NT2/D1 (cell line): ENCODE results near the gene BEGAIN.

Experiments used
- DNase-seq: peaks from one replicate; pipeline ENCODE4 v3.0.0-alpha.2; 2011; ENCODE audit warnings: low read depth, low spot score
- H3K27me3 ChIP-seq: 2 replicates; pipeline ENCODE4 v1.6.0; 2011; ENCODE audit warnings: mild to moderate bottlenecking; ENCODE audit not compliant: insufficient read length, insufficient read depth
- H3K36me3 ChIP-seq: 2 replicates; pipeline ENCODE4 v1.6.1; 2011; ENCODE audit warnings: mild to moderate bottlenecking, low read length, mixed read lengths; ENCODE audit not compliant: insufficient read depth, insufficient read length
- H3K4me1 ChIP-seq: 2 replicates; pipeline ENCODE4 v1.5.1; 2011; ENCODE audit not compliant: insufficient read depth, insufficient read length
- H3K4me3 ChIP-seq: 2 replicates; pipeline ENCODE4 v1.5.1; 2011; ENCODE audit warnings: low read depth; ENCODE audit not compliant: insufficient read length
- H3K9ac ChIP-seq: 2 replicates; pipeline ENCODE4 v1.6.0; 2011; ENCODE audit warnings: low read depth; ENCODE audit not compliant: insufficient read length
- H3K9me3 ChIP-seq: 2 replicates; pipeline ENCODE4 v1.5.1; 2011; ENCODE audit warnings: mild to moderate bottlenecking, low read length; ENCODE audit not compliant: insufficient read depth
- SUZ12 ChIP-seq: IDR thresholded peaks from 2 replicates; pipeline ENCODE4 v1.6.1; 2011; ENCODE audit not compliant: insufficient read length, insufficient read depth; ENCODE audit errors: extremely low read depth
- YY1 ChIP-seq: IDR thresholded peaks from 2 replicates; pipeline ENCODE4 v1.6.1; 2011; ENCODE audit not compliant: insufficient read length, insufficient read depth
- ZNF274 ChIP-seq: IDR thresholded peaks from 2 replicates; pipeline ENCODE4 v1.6.1; 2011; ENCODE audit warnings: mild to moderate bottlenecking, low read depth, low read length

BEGAIN gene

GRCh38 chr14:100494645-100495044 is 92.6 kb downstream of the BEGAIN start:
- no peaks in the 10 kb centered on the region for H3K27me3 ChIP-seq
- no peak for DNase-seq
- no peak overlapping the region for H3K4me3 ChIP-seq
- TF ChIP-seq ZNF274 (no peak), SUZ12 (no peak), YY1 (no peak)
- H3K9me3 ChIP-seq: no peaks in the 10 kb centered on the region
- no peak overlapping the region for H3K9ac ChIP-seq
- no peaks in the 10 kb centered on the region for H3K36me3 ChIP-seq
- H3K4me1 ChIP-seq: no peaks in the 10 kb centered on the region

- no peak for TF ChIP-seq ZNF274
- TF ChIP-seq YY1: no peak
- TF ChIP-seq SUZ12: no peak
- DNase-seq: no peak
- H3K9ac ChIP-seq: no peak overlapping the region
- peaks cover 3% of the 10 kb centered on the region for H3K4me1 ChIP-seq
- H3K36me3 ChIP-seq: no peaks in the 10 kb centered on the region
- H3K9me3 ChIP-seq: no peaks in the 10 kb centered on the region
- no peaks in the 10 kb centered on the region for H3K27me3 ChIP-seq
- no peak overlapping the region for H3K4me3 ChIP-seq
These were observed 97.0 kb downstream of the BEGAIN start for GRCh38 chr14:100490252-100490651.

DNA sequence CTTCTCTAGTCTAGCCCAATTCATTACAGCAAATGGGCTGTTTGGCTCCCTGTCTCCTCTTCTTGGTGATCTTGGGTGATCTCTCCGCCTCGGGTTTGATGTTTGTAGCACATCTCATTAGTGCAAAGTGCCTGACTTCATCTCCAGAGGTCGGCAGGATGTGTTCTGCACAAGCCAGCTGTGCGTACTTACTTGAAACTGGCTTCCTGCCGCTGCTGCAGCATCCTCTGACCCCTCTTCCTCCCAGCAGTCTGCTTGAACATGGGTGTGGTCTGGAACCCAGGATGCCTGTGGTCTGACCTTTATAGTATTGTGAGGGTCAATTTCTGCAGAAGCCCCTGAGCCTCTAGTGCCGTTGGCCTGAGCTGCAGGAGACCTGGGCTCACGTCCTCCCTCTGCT is 99.2 kb downstream of the BEGAIN start:
- H3K9me3 ChIP-seq: no peaks in the 10 kb centered on the region
- H3K27me3 ChIP-seq: no peaks in the 10 kb centered on the region
- no peak for DNase-seq
- H3K9ac ChIP-seq: no peak overlapping the region
- TF ChIP-seq ZNF274: no peak
- no peak for TF ChIP-seq SUZ12
- no peak for TF ChIP-seq YY1
- peaks cover 3% of the 10 kb centered on the region for H3K4me1 ChIP-seq
- H3K36me3 ChIP-seq: no peaks in the 10 kb centered on the region
- no peak overlapping the region for H3K4me3 ChIP-seq

GRCh38 chr14:100487304-100487703 is 99.9 kb downstream of the BEGAIN start:
- Histone ChIP-seq H3K9ac (no peak overlapping the region), H3K4me3 (no peak overlapping the region), H3K27me3 (no peaks in the 10 kb centered on the region), H3K4me1 (peaks cover 3% of the 10 kb centered on the region), H3K36me3 (no peaks in the 10 kb centered on the region), H3K9me3 (no peaks in the 10 kb centered on the region)
- TF ChIP-seq SUZ12 (no peak), YY1 (no peak), ZNF274 (no peak)
- DNase-seq: no peak
